Stimulated activated naive B cell treated with anti-CD40 and anti-IgM and Interleukin-4, amounts not matched to agents 10 μg/mL and 1 μg/mL and 100 μg/mL, for 72 hours (primary cell): ENCODE data around the gene RNF157.

Source experiments
- ATAC-seq, 2 donors: fragments of 150-1000 bp; cut with Tn5 transposase; replicated peaks; 2 replicates each; pipeline ENCODE4 v1.10.0; 2021; ENCODE audit warnings: moderate library complexity in 1 of 2
- DNase-seq: peaks from one replicate; pipeline ENCODE4 v3.0.0; 2021
- H3K27ac Mint-ChIP-seq: one replicate; pipeline ENCODE4 v1.8.0; 2022; ENCODE audit warnings: mild to moderate bottlenecking, mixed read lengths
- H3K27me3 Mint-ChIP-seq, 2 donors: one replicate each; pipeline ENCODE4 v1.8.0; 2022; ENCODE audit warnings: mixed read lengths in 2 of 2
- H3K36me3 Mint-ChIP-seq, 2 donors: one replicate each; pipeline ENCODE4 v1.8.0; 2022; ENCODE audit warnings: mixed read lengths in 2 of 2, mild to moderate bottlenecking in 1 of 2
- H3K4me1 Mint-ChIP-seq, 2 donors: one replicate each; pipeline ENCODE4 v1.8.0; 2022; ENCODE audit warnings: mixed read lengths in 2 of 2, mild to moderate bottlenecking in 1 of 2
- H3K4me3 Mint-ChIP-seq, 2 donors: one replicate each; pipeline ENCODE4 v1.8.0; 2022; ENCODE audit warnings: mild to moderate bottlenecking in 2 of 2, mixed read lengths in 2 of 2, moderate library complexity in 1 of 2
- H3K9me3 Mint-ChIP-seq, 2 donors: one replicate each; pipeline ENCODE4 v1.8.0; 2022; ENCODE audit warnings: mixed read lengths in 2 of 2, mild to moderate bottlenecking in 1 of 2

RNF157 gene

DNA sequence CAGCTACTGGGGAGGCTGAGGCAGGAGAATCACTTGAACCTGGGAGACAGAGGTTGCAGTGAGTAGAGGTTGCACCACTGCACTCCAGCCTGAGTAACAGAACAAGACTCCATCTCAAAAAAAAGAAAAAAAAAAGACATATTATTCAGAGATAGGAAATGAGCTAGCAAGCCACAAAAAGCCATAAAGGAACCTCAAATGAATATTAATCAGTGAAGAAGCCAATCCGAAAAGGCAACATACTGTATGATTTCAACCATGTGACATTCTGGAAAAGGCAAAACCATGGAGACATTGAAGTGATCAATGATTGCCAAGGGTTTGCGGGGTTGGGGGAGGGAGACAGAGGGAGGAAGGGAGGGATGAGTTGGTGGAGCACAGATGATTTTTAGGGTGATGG lies 128.3 kb downstream of the RNF157 start:
- DNase-seq (no peak), ATAC-seq (no peak)
- no peaks in the 10 kb centered on the region for H3K4me1 Mint-ChIP-seq
- H3K36me3 Mint-ChIP-seq, result peaks cover 4 to 6% of the 10 kb centered on the region in 2 donors
- no peak overlapping the region for H3K27ac Mint-ChIP-seq
- peaks cover 4 to 5% of the 10 kb centered on the region in 2 donors for H3K9me3 Mint-ChIP-seq
- no peak overlapping the region for H3K4me3 Mint-ChIP-seq
- peaks cover 5% of the 10 kb centered on the region in 2 donors for H3K27me3 Mint-ChIP-seq

DNA sequence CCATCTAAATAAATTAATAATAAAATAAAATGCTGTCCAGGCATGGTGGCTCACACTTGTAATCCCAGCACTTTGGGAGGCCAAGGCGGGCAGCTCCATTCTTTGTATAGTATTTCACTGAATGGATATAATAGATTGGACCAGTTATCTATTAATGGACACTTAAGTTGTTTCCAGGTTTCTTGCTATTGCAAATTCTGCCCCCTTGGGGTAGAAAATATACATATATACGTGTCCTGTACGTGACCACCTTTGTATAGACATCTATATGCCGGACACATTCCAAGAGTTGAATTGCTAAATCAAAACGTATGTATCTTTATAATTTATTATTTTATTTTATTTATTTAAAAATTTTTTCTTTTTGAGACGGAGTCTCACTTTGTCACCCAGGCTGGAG lies 132.8 kb downstream of the RNF157 start:
- ATAC-seq (no peak), DNase-seq (no peak)
- Mint-ChIP-seq H3K36me3 (peaks cover 0 to 1% of the 10 kb centered on the region in 2 donors), H3K27ac (no peak overlapping the region), H3K4me3 (no peak overlapping the region), H3K9me3 (no peaks in the 10 kb centered on the region), H3K27me3 (no peaks in the 10 kb centered on the region), H3K4me1 (peaks cover 6 to 7% of the 10 kb centered on the region in 2 donors)

DNA sequence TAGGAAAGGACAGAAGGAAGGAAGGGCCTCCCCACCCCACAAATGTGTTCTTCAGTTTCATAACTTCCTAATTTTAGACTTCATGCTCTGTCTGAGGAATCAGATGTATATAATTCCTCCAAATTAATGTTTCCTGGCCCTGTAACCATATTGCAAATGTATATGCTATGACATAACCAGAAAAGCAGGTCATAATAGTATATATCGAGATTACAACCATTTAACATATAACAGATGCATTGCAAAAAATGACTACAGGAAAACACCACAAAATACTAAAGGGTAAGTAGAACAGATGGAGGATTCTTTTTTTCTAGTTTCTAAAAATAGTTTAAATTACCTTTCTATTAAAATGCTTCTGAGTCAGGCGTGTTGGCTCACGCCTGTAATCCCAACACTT lies 133.6 kb downstream of the RNF157 start:
- no peak for ATAC-seq
- no peak for DNase-seq
- Mint-ChIP-seq H3K27ac (no peak overlapping the region), H3K4me3 (no peak overlapping the region), H3K4me1 (peaks cover 9 to 10% of the 10 kb centered on the region in 2 donors), H3K27me3 (no peaks in the 10 kb centered on the region), H3K36me3 (peaks cover 2 to 3% of the 10 kb centered on the region in 2 donors), H3K9me3 (no peaks in the 10 kb centered on the region)

DNA sequence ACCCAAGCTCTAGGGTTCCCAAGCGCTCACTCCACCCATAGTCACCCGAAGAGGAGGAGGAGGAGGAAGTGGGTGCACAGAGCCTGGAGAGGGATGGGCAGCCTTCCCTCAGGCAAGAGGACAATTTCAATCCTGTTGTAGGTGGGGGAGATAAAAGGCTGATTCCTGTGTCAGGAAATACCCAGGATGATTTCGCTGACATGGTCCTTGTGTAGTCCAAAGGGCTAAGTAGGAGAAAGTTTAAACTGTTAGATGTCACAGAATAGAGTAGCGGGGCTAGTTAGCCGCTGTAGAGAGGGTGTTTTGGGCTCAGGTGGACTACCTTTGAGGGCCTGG lies 135.4 kb downstream of the RNF157 start:
- ATAC-seq (no peak), DNase-seq (no peak)
- Mint-ChIP-seq H3K9me3 (no peaks in the 10 kb centered on the region), H3K27ac (peak overlapping the region; percentile 73), H3K4me3 (peak overlapping the region; percentile 93 to 99), H3K4me1 (peaks cover 12 to 18% of the 10 kb centered on the region in 2 donors), H3K36me3 (peaks cover 11 to 14% of the 10 kb centered on the region in 2 donors), H3K27me3 (no peaks in the 10 kb centered on the region)

DNA sequence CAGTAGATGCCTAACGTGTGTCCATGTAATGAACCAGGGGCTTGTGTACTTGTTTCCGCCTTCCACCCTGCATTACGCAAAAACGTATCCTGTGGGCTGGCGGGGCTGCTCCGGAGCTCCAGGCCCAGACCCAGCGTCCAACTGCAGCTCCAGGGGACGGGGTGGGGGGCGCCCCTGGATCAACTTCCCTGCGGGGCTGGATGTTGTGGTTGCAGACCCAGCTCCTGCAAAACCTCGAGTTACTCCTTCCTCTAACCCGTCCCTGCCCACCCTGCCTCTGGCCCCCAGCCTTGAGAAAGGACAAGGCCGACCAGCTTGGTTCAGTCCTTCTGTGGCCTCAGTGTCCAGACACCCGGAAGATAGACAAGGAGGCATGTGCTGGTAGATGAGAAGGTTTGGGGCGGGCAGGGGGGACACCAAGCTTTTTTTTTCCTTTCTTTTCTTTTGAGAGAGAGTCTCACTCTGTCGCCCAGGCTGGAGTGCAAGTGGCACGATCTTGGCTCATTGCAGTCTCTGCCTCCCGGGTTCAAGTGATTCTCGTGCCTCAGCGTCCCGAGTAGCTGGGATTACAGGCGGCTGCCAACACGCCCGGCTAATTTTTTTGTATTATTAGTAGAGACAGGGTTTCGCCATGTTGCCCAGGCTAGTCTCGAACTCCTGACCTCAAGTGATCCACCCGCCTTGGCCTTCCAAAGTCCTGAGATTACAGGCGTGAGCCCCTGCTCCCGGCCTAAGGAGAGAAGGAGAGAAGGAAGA lies 136.0 kb downstream of the RNF157 start:
- ATAC-seq (no peak), DNase-seq (no peak)
- H3K4me1 Mint-ChIP-seq, result peaks cover 12 to 18% of the 10 kb centered on the region in 2 donors
- peak overlapping the region; percentile 93 to 99 for H3K4me3 Mint-ChIP-seq
- no peaks in the 10 kb centered on the region for H3K9me3 Mint-ChIP-seq
- H3K27ac Mint-ChIP-seq, result peak overlapping the region; percentile 73
- peaks cover 14 to 15% of the 10 kb centered on the region in 2 donors for H3K36me3 Mint-ChIP-seq
- H3K27me3 Mint-ChIP-seq, result no peaks in the 10 kb centered on the region

DNA sequence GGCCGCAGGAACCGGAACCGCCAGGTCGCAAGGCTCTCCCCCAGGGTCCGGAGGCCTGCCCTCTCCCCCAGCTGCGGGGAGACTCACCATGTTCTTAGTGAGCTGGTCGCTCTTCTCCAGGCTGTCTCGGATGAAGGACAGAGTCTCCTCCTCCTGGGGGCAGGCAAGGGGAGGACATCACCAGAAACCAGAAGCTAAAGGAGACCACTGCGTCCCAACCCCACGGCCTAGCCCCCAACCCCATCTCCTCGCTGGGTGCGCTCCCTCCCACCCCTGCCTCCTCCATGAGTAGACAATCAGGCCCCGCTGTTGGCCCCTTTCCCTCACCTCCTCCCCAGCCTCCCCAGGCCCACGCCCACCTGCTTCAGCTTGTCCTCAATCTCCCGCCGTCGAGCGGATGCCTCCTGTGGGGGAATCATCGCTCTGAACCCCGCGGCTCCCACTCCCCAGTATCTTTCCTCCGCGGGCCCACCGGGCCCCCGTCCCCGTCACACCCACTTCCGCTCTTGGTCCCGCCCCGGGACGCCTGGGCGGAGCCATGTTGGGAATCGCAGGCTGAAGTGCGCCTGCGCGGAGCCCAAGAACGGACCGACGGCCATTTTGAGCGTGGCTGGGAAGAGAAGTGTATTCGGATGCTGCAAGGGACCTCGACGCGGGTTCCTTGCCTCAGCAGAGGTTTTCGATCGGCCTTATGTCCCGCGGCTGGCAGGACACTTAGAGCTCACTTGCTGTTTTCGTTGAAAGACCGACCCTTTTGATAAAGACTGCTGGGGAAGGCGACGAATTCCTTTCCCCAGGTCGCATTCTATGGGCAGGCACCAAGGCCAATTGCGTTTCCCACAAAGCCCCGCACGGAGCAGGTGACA lies 136.8 kb downstream of the RNF157 start, which contains the start of gene EXOC7:
Gene EXOC7, minus strand, starts transcription at position 514 of the 866 bp plus-strand sequence. Its CDS starts 95 bp downstream, at position 419.
- peak; percentile 91 for DNase-seq
- peak within 1 kb of the TSS; percentile 93 to 99 for H3K4me3 Mint-ChIP-seq
- no peaks in the 10 kb centered on the region for H3K9me3 Mint-ChIP-seq
- peak; percentile 93 to 96 for ATAC-seq
- peaks cover 17 to 19% of the 10 kb centered on the region in 2 donors for H3K36me3 Mint-ChIP-seq
- H3K27ac Mint-ChIP-seq, result peak within 1 kb of the TSS; percentile 96
- H3K27me3 Mint-ChIP-seq, result no peaks in the 10 kb centered on the region
- peaks cover 12 to 18% of the 10 kb centered on the region in 2 donors for H3K4me1 Mint-ChIP-seq

DNA sequence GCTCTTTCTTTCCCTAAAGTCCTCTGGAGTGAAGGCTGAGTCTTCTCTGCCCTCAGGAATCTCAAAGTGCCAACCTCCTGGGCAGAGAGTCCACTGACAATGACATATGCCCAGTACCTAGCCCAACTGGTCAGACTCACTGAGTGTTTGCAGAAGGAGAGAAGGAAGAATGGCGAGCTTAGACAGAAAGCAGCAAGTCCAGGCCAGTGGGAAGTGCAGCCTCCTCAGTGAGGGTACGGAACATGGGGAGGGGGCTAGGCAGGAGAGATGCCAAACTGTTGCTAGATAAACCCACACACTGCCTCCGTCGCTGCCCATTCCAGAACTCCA lies 137.4 kb downstream of the RNF157 start:
- peaks cover 12 to 18% of the 10 kb centered on the region in 2 donors for H3K4me1 Mint-ChIP-seq
- H3K36me3 Mint-ChIP-seq, result peaks cover 19 to 21% of the 10 kb centered on the region in 2 donors
- ATAC-seq (no peak), DNase-seq (no peak)
- no peaks in the 10 kb centered on the region for H3K9me3 Mint-ChIP-seq
- peak overlapping the region; percentile 96 for H3K27ac Mint-ChIP-seq
- peak overlapping the region; percentile 93 to 99 for H3K4me3 Mint-ChIP-seq
- H3K27me3 Mint-ChIP-seq, result no peaks in the 10 kb centered on the region

DNA sequence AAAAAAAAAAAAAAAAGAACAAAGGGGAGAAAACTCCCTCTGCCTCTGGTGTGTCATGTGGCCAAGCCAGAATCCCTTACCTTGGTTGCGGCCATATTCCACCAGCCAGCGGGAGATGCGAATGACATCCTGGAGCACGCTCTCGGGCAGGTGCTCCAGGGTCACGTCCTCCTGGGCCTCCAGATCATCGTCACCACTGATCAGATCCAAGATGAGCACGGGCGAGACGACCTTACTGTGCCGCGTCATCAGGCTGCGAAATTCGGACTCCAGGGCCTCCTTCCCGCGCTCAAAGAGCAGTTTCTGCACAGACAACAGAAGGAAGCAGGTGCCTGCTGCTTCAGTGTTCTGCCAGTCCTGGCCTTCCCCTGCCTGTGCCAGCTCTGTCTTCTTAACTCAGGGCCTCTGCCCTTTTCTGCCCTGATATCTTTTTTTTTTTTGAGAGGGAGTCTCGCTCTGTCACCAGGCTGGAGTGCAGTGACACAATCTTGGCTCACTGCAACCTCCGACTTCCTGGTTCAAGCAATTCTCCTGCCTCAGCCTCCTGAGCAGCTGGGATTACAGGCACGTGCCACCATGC lies 142.5 kb downstream of the RNF157 start:
- peaks cover 34 to 55% of the 10 kb centered on the region in 2 donors for H3K36me3 Mint-ChIP-seq
- H3K4me1 Mint-ChIP-seq, result peaks cover 10 to 18% of the 10 kb centered on the region in 2 donors
- no peak overlapping the region for H3K4me3 Mint-ChIP-seq
- no peaks in the 10 kb centered on the region for H3K9me3 Mint-ChIP-seq
- H3K27me3 Mint-ChIP-seq, result no peaks in the 10 kb centered on the region
- ATAC-seq, result no peak
- H3K27ac Mint-ChIP-seq, result no peak overlapping the region
- no peak for DNase-seq

DNA sequence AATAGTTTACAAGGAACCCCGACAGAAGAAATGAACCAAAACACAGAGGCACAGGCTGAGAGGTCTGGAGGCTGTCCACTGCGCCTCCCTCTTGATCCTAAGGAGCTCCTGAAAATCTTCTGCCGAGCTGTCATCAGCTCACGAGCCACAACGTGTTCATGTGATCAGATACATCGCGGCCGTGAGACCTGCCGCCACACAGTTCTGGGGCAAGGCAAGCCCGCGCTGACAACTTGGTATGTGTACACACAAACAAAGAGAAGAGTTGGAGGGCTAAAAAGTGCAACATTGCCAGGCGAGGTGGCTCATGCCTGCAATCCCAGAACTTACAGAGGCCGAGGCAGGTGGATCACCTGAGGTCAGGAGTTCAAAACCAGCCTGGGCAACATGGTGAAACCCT lies 144.3 kb downstream of the RNF157 start:
- H3K9me3 Mint-ChIP-seq, result no peaks in the 10 kb centered on the region
- H3K4me1 Mint-ChIP-seq, result peaks cover 3 to 5% of the 10 kb centered on the region in 2 donors
- H3K27me3 Mint-ChIP-seq, result no peaks in the 10 kb centered on the region
- no peak overlapping the region for H3K4me3 Mint-ChIP-seq
- H3K36me3 Mint-ChIP-seq, result peaks cover 36 to 58% of the 10 kb centered on the region in 2 donors
- DNase-seq, result no peak
- no peak for ATAC-seq
- no peak overlapping the region for H3K27ac Mint-ChIP-seq

DNA sequence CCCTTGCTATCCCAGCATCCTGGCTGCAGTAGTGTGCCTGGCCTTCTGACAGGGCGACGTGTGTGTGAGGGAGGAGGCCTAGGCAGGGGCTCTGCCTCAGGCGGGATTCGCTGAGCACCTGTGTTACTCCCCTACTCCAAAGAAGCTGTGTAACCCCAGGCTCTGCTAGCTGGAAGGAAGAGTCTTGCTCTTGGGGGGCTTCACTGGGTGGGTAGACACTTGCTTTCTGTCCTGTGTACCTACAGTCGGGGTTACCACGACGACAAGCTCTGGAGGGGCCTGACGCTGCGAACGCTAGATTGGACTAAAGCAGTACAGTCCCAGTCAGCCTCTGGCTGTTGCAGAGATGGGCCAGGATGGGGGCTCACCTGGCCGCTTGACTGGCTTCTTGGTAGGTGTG lies 146.2 kb downstream of the RNF157 start:
- no peaks in the 10 kb centered on the region for H3K27me3 Mint-ChIP-seq
- no peak for DNase-seq
- no peak overlapping the region for H3K27ac Mint-ChIP-seq
- H3K4me3 Mint-ChIP-seq, result no peak overlapping the region
- H3K9me3 Mint-ChIP-seq, result no peaks in the 10 kb centered on the region
- peaks cover 3 to 4% of the 10 kb centered on the region in 2 donors for H3K4me1 Mint-ChIP-seq
- peaks cover 41 to 67% of the 10 kb centered on the region in 2 donors for H3K36me3 Mint-ChIP-seq
- ATAC-seq, result no peak

DNA sequence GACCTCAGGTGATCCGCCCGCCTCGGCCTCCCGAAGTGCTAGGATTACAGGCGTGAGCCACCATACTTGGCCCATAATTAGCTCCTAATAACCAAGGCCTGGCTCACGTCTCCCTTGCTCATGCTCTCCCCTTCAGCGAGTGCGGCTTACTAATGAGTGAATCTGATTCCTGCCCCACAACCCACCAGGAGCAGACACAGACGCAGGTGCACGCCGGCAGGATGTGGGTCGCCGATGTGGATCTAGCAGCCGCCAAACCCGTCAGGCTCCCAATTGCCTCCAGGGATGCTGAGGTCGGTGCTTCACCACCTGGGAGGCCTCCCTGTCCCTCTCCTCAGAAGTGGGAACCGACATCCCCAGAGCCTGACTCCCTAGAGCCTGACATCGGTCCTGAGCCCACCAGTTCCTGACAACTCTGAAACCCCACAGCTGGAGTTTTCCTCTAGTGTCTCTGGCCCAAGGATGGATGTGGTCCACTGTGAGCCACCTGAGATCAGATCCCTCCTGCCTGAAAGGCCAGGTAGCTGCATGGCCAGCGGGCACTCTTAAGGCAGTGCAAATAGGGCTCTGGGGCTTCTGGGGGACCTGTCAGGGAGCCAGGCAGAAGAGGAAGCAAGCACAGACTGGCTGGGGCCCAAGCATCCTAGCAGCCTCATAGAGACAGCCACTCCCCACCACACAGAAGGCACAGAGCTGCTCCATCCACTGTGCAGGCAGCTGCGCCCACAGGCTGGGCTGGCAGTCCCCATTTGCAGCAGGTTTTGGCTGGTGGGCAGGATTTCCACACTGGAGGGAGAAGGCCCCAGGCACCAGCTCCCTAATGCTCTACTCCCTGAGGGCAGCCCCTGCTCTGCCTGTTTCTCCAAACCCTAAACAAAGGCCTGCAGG lies 147.5 kb downstream of the RNF157 start:
- Mint-ChIP-seq H3K4me1 (peaks cover 3 to 4% of the 10 kb centered on the region in 2 donors), H3K9me3 (no peaks in the 10 kb centered on the region), H3K27me3 (no peaks in the 10 kb centered on the region), H3K36me3 (peaks cover 46 to 68% of the 10 kb centered on the region in 2 donors), H3K27ac (no peak overlapping the region), H3K4me3 (no peak overlapping the region)
- DNase-seq (no peak), ATAC-seq (no peak)
